HG02840 (cell line): ENCODE data around the gene TNFRSF9.
"Not testable (repeated sequence)": the region's sequence is repeated elsewhere in the genome, so short reads cannot be mapped to it uniquely, and the experiment has no call there.

Source experiments
- ATAC-seq: cut with Tn5 transposase; IDR thresholded peaks from one replicate; pipeline ENCODE4 v1.9.1; 2021; ENCODE audit warnings: mild to moderate bottlenecking, moderate library complexity, moderate number of reproducible peaks; ENCODE audit not compliant: unreplicated experiment, low FRiP score

The TNFRSF9 gene

DNA sequence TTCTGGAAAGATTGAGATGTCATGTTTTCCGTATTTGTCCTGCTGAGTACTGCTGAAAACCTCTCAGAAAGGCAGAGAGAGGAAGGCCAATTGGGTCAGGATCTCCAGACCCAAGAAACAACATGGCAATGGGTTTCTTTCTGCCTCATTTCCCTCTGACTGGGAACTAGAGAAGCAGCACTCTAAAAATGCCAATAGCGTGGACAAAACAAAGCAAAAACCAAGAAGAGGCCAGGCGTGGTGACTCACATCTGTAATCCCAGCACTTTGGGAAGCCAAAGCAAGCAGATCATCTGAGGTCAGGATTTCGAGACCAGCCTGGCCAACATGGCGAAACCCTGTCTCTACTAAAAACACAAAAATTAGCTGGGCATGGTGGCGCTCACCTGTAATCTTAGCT lies 18.3 kb downstream of the TNFRSF9 start:
- ATAC-seq = no peak

DNA sequence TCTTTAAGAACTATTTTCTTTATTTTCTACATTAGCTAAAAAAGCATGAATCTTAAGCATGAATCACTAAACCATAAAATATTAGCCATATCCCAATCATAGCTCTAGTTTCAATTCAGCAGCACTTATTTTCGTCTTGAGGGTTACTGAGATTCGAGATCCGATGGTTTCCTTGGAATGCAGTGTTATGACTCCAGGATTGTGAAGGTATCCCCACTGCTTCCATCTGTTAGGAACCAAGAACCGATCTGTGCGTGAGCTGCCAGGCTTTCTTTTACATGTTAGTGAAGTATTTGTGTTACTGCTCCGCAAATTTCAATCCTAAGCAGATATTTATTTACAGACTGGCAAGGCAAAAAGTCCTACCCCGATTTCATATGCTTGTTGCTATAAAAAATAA lies 18.8 kb downstream of the TNFRSF9 start:
- no peak for ATAC-seq

DNA sequence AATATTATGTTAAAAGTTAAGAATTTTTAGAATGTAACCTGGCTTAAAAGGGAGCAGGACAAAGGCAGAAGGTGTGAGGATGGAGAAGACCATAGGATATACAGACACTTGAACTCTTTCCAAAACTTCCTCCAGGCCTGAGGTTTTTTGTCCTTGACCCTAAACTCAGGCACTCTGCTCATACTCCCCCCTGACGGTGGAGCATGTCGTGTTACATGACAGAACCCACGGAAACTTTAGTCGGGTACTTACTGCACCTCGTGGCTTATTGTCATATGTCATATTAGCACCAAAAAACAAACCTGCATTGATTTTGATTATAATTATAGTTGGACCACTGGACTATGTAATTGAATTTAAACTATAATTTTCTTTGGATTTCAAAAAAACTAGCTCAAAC lies 20.8 kb downstream of the TNFRSF9 start:
- no peak for ATAC-seq

DNA sequence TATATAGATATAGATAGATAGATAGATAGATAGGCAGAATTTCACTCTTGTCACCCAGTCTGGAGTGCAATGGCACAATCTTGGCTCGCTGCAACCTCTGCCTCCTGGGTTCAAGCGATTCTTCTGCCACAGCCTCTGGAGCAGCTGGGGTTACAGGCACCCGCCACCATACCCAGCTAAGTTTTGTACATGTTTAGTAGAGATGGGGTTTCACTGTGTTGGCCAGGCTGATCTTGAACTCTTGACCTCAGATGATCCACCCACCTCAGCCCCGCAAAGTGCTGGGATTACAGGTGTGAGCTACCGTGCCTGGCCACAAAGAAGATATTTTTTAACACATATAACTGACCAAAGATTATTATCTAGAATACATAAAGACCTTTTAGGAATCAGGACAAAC lies 22.7 kb downstream of the TNFRSF9 start:
- not testable (repeated sequence) for ATAC-seq

DNA sequence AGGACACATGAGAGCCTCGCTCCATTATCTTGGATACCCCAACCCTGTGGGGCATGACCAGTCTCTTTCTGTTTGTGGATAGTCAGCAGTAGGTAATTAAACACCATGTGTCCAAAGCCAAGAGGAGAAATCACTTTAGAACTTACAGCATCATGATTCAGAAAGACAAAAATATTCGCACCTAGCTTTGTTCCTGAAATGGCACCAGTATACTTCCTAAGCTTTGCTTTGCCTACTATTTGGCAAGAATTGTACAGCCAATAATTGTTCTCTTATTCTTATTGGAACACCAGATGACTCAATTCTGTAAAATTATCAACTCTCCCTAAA lies 24.2 kb downstream of the TNFRSF9 start:
- no peak for ATAC-seq

GRCh38 chr1:7915826-7916500 lies 24.7 kb downstream of the TNFRSF9 start:
- no peak for ATAC-seq

DNA sequence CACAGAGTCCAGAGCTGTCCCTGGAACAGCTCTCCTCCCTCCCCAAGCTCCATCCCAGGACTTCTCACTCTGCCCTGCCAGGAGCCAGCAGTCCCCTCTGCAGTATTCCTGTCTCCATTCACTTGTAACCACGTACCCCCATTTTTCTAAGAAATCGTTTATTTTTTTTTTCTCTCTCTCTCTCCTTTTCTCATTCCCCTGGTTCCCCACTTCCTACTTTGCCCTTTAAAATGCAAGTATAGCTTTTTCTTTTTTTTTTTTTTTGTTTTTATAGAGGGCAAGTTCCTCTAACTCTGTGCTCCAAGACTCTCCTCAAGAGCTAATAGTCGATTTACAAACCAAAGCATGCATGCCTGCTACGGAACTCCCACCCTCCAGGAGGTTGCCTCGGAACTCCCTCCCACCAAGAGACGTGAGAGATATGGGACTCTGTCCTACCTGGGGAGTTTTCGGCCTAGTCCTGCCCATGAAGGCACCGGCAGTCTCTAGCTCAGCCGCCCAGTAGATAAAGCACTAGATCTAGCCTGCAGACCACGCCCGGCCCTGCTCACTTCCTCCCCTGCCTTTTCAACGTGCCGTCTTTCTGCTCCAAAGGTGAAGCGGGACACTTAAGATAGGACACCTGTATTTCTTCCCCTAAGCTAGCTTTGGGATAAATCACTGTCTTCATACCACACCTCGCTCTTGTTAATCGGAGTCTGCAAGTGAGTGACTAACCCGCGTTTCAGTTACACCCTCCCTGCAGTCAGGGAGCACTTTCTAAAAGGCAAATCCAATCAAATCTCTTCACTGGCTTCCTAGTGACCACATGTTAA lies 27.7 kb downstream of the TNFRSF9 start:
- no peak for ATAC-seq

- no peak for ATAC-seq
Observed at GRCh38 chr1:7912145-7912544, 28.5 kb downstream of the TNFRSF9 start.

GRCh38 chr1:7905262-7905661 lies 35.4 kb downstream of the TNFRSF9 start:
- ATAC-seq = no peak

- no peak for ATAC-seq
Observed at GRCh38 chr1:7902478-7903085, 38.1 kb downstream of the TNFRSF9 start.

GRCh38 chr1:7899741-7900140 lies 40.9 kb downstream of the TNFRSF9 start:
- ATAC-seq = no peak

DNA sequence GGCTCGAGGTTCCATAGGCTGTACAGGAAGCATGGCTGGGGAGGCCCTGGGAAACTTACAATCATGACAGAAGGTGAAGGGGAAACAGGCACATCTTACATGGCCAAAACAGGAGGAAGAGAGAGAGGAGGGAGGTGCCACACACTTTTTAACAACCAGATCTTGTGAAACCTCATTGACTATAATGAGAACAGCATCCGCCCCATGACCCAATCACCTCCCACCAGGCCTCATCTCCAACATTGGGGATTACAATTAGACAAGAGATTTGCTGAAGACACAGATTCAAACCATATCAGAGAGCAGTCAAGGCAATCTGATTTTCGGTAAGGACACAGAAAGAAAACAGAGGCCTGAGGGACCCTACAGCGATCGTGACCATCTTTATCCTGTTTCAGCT lies 41.7 kb downstream of the TNFRSF9 start:
- ATAC-seq = no peak

GRCh38 chr1:7896994-7897393 lies 43.6 kb downstream of the TNFRSF9 start:
- ATAC-seq = no peak

DNA sequence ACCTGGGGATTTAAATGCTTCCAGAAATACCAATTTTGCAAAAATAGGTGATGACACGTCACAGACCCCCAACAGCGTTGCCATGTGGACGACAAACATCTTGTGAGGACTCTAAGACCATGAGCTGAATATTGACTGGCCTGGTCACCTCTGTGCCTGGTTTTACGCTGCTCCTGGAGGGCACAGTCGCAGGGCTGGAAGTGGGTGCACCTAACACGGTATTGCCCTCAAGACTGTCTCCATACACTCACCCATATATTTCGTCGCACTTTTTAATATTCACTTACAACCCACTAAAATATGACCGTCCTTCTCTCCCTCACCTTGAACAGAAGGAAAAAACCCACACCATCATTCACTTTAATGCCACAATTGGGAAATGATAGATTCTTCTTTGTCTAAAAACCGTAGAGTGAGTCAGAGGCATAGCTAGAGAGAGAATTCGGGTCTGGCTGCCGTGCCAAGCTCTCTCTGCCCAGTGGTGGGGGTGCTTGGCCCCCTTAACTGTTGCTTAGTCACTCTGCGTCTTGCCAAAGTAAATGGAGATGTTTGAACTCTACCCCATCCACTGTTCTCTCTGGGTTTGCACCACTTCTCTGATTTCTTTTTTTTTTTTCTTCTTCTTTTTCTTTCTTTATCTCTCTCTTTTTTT lies 47.0 kb downstream of the TNFRSF9 start:
- ATAC-seq = no peak

DNA sequence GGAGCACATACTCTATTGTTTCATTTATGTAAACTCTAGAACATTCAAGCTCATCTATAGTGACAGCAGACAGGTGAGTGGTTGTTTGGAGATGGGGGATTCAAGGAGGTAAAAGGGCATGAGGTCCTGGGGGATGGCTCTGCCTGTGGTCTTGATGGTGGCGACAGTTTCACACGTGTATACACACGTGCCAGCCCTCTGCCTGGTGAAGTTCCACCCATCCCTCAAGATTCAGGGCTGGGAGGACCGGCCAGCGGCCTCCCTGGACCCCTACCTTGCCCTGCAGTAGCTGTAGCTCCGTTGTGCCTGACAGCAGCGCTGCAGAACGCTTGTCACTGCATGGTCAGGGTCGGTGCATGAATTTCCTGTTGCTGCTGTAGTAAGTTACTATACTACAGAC lies 48.8 kb downstream of the TNFRSF9 start:
- ATAC-seq = no peak

DNA sequence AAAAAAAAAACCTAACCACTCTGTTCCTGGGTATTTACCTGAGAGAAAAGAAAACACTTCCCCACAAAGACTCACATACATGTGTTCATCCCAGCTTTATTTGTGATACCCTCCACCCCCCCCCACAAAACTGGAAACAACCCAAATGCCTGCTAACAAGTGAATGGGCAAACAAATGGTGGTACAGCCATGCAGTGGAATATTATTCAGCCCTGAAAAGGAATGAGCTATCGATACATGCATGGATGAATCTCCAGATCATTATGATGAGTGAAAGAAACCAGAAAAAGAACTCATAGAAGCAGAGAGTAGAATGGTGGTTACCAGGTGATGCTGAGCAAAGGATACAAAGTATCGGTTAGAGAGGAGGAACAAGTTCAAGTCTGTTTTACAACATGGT lies 49.8 kb downstream of the TNFRSF9 start:
- ATAC-seq = no peak

GRCh38 chr1:7888248-7889081 lies 52.2 kb downstream of the TNFRSF9 start:
- no peak for ATAC-seq

GRCh38 chr1:7886405-7886745 lies 54.3 kb downstream of the TNFRSF9 start:
- no peak for ATAC-seq

- ATAC-seq = no peak
Observed at GRCh38 chr1:7885513-7886404, 54.9 kb downstream of the TNFRSF9 start.

GRCh38 chr1:7884757-7885156 lies 55.9 kb downstream of the TNFRSF9 start:
- ATAC-seq = no peak
